Femur (tissue), 1 donor: Measurements from ENCODE around the gene CLASRP.
"Not testable (repeated sequence)": the region's sequence is repeated elsewhere in the genome, so short reads cannot be mapped to it uniquely, and the experiment has no call there.

ENCODE experiments used
- DNase-seq: peaks from one replicate; pipeline ENCODE4 v3.0.0-alpha.2; 2017

CLASRP gene

GRCh38 chr19:45104658-45105349, 66.0 kb downstream of the CLASRP start:
- no peak for DNase-seq

- DNase-seq, result not testable (repeated sequence)
Measured at GRCh38 chr19:45106363-45106762, 67.5 kb downstream of the CLASRP start.

- DNase-seq, result no peak
Measured at GRCh38 chr19:45107621-45108150, 68.8 kb downstream of the CLASRP start.

- DNase-seq, result no peak
Measured at GRCh38 chr19:45110851-45111266, 72.0 kb downstream of the CLASRP start.

GRCh38 chr19:45112111-45112827, 73.4 kb downstream of the CLASRP start:
- no peak for DNase-seq

GRCh38 chr19:45113628-45114027, 74.8 kb downstream of the CLASRP start:
- no peak for DNase-seq

GRCh38 chr19:45114116-45114515, 75.3 kb downstream of the CLASRP start:
- no peak for DNase-seq

- DNase-seq, result peak; percentile 56
Measured at GRCh38 chr19:45115809-45116615, 77.2 kb downstream of the CLASRP start.

- DNase-seq, result no peak
Measured at GRCh38 chr19:45117167-45117594, 78.3 kb downstream of the CLASRP start.

- DNase-seq, result no peak
Measured at GRCh38 chr19:45117671-45118070, 78.8 kb downstream of the CLASRP start.

- no peak for DNase-seq
Measured at GRCh38 chr19:45118106-45118505, 79.3 kb downstream of the CLASRP start.

GRCh38 chr19:45118591-45119355, 79.9 kb downstream of the CLASRP start:
- peak; percentile 63 for DNase-seq

GRCh38 chr19:45119582-45119981, 80.7 kb downstream of the CLASRP start:
- DNase-seq, result no peak
